WTC11 (cell line): ENCODE data around the gene USF3.

Experiments used
- CREM ChIP-seq: sonication (generic); formaldehyde crosslinking; IDR thresholded peaks from 2 replicates; pipeline ENCODE4 v1.8.1; 2022; ENCODE audit warnings: mild to moderate bottlenecking, missing genetic modification reagents, moderate library complexity
- EMX1 ChIP-seq: fragments of 250-450 bp; sonication (Bioruptor Pico); IDR thresholded peaks from 2 replicates; pipeline ENCODE4 v1.8.0; 2021; ENCODE audit warnings: mild to moderate bottlenecking
- FOXK1 ChIP-seq: sonication (generic); formaldehyde crosslinking; IDR thresholded peaks from 2 replicates; pipeline ENCODE4 v1.8.0; 2022; ENCODE audit warnings: mild to moderate bottlenecking, moderate library complexity, missing genetic modification reagents
- MXD4 ChIP-seq: fragments of 250-450 bp; sonication (Bioruptor Pico); IDR thresholded peaks from 2 replicates; pipeline ENCODE4 v1.8.0; 2021; ENCODE audit warnings: mild to moderate bottlenecking, moderate library complexity, borderline replicate concordance
- NFYB ChIP-seq: sonication (generic); formaldehyde crosslinking; conservative IDR thresholded peaks from 2 replicates; pipeline ENCODE4 v1.8.0; 2022; ENCODE audit warnings: low read depth, missing genetic modification reagents
- ZNF671 ChIP-seq: fragments of 250-450 bp; sonication (Bioruptor Pico); IDR thresholded peaks from 2 replicates; pipeline ENCODE4 v1.8.0; 2021; ENCODE audit warnings: mild to moderate bottlenecking
- TF ChIP-seq, protein P1 (sequence below): sonication (generic); formaldehyde crosslinking; IDR thresholded peaks from 2 replicates; pipeline ENCODE4 v1.8.1; 2023; ENCODE audit warnings: mild to moderate bottlenecking, missing genetic modification reagents, moderate library complexity
- TF ChIP-seq, protein P2 (sequence below): fragments of 200-600 bp; IDR thresholded peaks from 2 replicates; pipeline ENCODE4 v1.8.0; 2022; ENCODE audit warnings: antibody characterized with exemption

DNA sequence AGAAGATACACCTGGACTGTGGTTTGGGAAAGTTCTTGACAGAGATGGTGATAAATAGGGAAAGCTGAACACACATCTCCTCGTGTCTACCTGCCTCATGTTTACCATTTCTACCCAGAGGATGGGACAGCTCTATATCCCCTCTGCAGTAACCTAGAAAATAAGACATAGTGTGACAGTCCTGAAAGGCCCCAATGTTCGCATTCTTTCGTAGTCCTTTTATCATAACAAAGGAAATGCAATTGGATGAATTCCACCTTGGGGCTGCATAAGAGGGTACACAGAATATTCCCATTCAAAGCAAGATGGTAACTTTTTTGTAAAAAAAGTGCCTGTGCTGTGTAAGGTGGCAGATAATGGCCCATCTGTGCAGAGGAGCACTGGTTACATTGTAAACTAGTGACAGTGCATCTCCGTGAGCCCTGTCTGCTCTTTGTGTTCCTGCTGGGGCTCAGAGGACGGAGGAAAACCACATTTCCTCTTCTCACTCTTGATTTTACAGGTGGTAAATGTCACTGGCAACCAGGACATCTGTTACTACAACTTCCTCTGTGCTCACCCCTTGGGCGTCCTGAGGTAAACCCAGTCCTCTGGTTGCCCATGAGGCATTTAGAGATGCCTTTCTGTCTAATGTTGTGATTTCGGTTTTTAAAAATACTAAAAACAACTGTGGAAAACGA, 89.8 kb downstream of the USF3 start:
- TF ChIP-seq NFYB (CRISPR knock-in tag) (no peak), MXD4 (CRISPR knock-in tag) (no peak), ZNF671 (CRISPR knock-in tag) (no peak), EMX1 (CRISPR knock-in tag) (no peak), CREM (no peak), FOXK1 (CRISPR knock-in tag) (no peak)
- TF ChIP-seq, protein P1, sequence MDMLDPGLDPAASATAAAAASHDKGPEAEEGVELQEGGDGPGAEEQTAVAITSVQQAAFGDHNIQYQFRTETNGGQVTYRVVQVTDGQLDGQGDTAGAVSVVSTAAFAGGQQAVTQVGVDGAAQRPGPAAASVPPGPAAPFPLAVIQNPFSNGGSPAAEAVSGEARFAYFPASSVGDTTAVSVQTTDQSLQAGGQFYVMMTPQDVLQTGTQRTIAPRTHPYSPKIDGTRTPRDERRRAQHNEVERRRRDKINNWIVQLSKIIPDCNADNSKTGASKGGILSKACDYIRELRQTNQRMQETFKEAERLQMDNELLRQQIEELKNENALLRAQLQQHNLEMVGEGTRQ (CRISPR knock-in tag) = no peak
- TF ChIP-seq, protein P2, sequence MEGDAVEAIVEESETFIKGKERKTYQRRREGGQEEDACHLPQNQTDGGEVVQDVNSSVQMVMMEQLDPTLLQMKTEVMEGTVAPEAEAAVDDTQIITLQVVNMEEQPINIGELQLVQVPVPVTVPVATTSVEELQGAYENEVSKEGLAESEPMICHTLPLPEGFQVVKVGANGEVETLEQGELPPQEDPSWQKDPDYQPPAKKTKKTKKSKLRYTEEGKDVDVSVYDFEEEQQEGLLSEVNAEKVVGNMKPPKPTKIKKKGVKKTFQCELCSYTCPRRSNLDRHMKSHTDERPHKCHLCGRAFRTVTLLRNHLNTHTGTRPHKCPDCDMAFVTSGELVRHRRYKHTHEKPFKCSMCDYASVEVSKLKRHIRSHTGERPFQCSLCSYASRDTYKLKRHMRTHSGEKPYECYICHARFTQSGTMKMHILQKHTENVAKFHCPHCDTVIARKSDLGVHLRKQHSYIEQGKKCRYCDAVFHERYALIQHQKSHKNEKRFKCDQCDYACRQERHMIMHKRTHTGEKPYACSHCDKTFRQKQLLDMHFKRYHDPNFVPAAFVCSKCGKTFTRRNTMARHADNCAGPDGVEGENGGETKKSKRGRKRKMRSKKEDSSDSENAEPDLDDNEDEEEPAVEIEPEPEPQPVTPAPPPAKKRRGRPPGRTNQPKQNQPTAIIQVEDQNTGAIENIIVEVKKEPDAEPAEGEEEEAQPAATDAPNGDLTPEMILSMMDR = no peak
